ENCODE results near the gene UROS.

GRCh38 chr10:125816548-125816947 is 6.5 kb downstream of the UROS start:
- no peak for TF ChIP-seq CTCF (IDR thresholded peaks at IDR 0.05)
- TF ChIP-seq POLR2A (IDR thresholded peaks at IDR 0.05), result no peak
